Stimulated activated CD8-positive, alpha-beta memory T cell treated with anti-CD3 and anti-CD28 coated beads, Interleukin-4, amount 100 ng/mL, for 48 hours (primary cell): ENCODE measurements around the gene PHF2.

Experiments used
- DNase-seq: peaks from one replicate; pipeline ENCODE4 v3.0.0-alpha.2; 2020

PHF2 gene

DNA sequence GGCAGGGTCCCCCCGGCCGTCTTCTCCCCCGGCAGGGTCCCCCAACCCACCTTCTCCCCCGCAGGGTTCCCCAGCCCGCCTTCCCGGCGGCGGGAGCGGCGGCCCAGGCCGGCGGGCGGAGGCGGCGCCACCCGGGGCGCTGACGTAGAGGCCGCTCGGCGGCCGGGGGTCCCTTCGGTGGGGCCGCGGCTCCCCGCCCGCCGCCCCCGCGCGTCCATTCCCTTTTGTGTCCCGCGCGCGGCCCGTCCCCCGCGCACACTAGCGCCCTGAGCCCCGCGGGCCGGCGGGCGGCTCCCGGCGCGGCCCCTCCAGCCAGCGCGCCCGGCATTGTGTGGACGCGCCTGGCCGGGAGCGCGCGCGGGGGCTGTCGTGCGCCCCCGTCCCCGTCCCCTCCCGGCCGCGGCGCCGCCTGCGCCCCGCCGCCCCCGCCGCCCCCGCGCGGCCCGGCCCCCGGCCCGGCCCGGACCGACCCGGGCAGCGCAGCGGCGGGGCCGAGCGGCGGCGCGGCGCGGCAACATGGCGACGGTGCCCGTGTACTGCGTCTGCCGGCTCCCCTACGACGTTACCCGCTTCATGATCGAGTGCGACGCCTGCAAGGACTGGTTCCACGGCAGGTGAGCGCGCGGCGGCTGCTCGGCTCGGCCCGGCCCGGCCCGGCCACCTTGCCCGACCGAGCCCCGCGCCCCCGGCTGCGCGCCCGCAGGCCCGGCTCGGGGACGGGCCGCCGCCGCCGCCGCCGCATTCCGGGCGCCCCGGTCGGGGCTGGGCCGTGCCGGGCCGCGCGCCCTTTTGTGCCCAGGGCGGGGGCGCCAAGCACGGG, at the start of gene PHF2:
Gene PHF2, plus strand, starts transcription at position 327 of the 820 bp plus-strand sequence. Its CDS starts 190 bp downstream, at position 517.
- peak; percentile 37 for DNase-seq

GRCh38 chr9:93531374-93531773, 45.0 kb upstream of the PHF2 start:
- DNase-seq: no peak

GRCh38 chr9:93532141-93532540, 44.2 kb upstream of the PHF2 start:
- no peak for DNase-seq

DNA sequence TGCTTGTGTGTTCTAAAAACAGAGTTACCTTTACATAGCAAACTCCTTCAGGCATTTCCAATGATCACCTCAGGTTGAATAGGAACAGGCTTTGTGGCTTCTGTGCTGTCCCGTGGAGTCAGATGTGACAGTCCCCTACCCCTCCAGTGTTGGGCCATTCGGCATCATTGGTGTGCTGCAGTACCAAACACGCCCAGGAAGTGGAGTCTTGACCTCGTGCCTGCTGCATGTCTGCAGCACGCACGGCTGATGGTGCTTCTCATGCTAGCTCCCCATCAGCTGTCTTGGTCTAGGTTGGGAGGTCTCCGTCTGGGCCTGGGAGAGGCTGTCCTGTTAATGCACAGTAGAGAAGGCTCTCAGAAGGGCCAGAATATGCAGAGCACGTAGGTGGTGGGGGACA, 42.5 kb upstream of the PHF2 start:
- DNase-seq: no peak

GRCh38 chr9:93536167-93536566, 40.2 kb upstream of the PHF2 start:
- DNase-seq: no peak

GRCh38 chr9:93536874-93537273, 39.5 kb upstream of the PHF2 start:
- no peak for DNase-seq

- no peak for DNase-seq
Observed at GRCh38 chr9:93540305-93540704, 36.1 kb upstream of the PHF2 start.

DNA sequence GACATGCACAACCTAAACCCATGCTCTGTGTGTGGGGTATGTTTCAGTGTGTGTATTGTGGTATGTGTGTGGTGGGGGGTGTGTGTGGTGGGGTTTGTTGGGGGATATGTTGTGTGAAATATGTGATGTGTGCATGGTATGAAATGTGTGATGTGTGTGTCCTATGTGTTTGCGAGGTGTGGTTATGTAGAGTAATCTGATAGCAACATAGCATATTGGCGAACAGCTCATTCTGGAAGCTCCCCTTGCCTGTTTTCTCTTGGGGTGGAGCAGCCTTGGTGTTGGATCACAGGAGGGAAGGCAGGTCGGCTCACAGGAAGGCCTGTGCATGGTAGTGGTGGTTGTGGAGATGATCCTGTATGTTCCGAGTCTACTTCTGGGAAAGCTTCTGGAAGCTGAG, 35.4 kb upstream of the PHF2 start:
- no peak for DNase-seq

DNA sequence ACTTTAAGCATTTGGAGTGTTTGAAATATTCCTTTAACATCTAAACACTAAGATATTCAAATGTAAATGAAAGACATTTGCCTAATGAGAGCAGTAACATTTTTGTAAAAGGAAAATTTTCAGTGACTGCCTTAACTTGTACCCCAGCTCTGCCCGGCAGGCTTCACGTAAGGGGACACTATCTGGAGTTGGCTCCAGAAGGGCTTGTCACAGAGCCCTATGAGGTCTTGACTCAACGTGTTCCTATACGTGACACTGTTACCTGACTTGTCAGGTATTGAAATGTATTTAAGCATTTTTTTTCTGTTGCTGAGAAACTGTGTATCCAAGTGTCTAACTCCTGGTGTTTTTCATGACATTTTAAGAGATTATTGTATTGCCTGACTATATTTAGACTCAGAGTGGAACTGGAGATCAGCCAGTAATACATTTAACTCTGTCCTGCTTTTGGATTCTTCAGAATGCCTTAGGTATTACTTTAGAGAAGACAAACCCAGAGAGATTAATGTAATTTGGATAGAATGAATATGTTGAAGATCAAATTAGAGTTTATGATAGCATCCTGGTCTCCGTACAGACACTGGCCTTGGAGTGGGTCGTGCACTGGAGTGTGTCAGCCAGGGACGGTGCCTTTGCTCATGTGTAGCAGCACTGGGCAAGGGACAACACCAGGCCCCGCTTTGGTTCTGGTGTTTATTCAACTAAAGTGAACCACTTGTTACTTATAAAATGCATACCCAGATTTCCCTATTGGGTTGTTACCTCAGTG, 34.6 kb upstream of the PHF2 start:
- no peak for DNase-seq

DNA sequence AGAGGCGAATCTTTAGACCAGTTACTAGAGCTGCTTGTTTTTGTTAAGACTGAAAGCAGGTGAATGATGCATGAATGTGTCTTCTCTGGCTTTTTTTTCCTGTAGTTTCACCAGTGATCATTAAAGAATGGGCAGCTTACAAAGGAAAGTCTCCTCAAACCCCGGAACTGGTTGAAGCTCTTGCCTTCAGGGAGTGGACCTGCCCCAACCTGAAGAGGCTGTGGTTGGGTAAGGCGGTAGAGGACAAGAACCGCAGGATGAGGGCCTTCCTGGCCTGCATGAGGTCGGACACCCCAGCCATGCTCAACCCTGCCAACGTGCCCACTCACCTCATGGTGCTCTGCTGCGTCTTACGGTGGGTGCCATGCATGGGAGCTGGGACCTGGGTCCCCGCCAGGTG, 33.3 kb upstream of the PHF2 start:
- no peak for DNase-seq

DNA sequence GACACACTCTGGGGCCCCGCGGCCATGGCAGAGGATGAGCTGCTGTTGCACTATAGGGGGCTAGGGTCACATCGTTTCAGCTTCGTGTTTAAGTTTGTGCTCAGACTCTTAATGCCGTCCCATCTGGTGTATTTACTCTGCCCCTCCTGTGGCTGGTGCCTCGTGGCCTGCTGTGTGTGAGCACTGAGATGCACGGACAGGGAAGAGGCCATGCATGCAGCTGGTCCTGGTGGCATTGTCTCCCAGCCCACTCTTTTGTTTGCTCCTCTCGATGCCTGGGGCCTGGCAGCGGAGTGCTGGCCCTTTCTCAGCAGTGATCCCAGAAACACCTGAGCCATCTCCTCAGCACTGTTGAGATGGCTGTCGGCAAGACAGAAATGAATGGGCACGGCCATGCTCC, 30.0 kb upstream of the PHF2 start:
- no peak for DNase-seq

DNA sequence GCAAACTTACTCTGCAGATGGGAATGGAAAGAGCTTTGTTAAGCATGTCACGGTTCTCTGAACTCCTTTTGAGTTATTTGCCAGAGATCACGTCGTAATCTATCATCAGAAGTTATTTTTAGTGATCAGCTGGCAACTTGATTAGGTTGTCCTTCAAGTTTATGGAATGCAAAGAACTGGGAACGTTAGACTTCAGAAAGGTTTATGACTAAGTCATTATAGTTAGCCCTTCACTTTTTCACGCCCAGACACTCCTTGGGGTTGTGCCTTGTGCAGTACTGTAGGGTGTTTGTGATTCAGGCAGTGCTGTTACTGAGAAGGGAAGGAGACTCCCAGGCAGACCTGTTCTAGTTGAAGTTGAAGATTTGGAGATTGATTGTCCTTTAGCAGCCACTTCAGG, 26.8 kb upstream of the PHF2 start:
- no peak for DNase-seq

DNA sequence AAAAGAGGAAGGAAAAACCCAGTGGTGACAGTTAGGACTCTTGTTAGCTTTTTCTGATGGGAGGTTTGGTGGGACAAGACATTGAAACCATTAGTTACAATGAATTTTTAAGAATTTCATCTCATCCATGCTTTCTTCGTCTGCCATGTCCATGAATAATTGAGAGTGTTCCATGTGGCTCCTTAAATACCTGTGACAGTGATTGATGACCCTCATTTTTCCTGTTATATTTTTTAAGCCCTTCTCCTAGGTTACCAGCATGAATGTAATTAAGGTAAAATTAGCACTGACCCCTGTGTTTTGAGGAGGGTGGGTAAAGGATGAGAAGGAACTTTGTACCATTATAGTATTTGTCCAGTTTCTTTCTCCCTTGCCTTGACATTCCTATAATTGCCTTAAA, 23.5 kb upstream of the PHF2 start:
- no peak for DNase-seq

DNA sequence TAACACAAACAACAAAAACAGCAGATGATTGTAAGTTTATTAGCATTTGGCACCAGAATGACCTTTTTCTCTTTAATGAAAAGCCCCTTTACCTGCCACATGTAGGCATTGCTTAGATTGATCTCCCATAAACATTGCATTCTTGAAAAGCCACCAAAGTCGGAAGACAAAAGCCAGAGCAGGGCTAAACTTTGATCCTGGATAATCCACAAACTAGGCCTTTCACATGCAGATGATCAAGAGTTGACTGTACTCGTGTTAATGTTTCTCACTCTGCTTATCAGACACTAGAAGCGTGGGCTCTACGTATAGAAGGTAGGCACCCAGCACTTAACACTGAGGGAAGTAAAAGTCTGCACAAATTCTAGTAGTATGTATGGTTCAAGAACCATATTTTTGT, 21.0 kb upstream of the PHF2 start:
- DNase-seq: no peak

- no peak for DNase-seq
Observed at GRCh38 chr9:93557366-93558137, 18.8 kb upstream of the PHF2 start.

DNA sequence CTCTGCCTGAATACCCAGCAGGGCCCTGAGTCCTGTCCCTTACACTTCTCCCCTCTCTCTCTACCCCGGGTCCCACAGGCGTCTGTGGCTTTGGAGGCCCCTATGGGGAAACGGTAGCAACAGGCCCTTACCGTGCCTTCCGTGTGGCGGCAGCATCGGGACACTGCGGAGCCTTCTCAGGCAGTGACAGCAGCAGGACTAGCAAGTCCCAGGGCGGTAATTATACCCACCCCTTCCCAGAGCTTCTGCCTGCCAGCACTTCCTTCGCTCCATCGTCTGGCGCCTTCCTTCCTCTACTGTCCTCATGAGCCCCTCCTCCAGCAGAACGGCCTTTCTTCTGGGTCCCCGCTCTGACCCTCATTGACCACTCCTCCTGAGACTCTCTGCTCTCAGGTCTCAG, 17.9 kb upstream of the PHF2 start:
- DNase-seq: no peak

DNA sequence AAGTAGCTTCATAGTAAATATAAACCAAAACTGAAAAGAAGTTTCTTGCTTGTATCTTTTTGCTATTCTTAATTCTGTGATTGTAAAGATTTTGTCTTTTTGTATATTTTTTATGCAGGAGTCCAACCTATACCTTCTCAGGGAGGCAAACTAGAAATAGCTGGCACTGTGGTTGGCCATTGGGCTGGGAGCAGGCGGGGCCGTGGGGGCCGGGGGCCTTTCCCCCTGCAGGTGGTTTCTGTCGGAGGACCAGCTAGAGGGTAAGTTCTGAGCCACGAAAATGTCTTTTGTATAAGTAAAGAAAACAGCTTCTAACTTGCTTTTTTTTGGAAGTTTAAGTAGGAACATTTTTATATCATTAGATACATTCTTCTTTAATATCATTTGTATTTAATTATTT, 15.4 kb upstream of the PHF2 start:
- no peak for DNase-seq

GRCh38 chr9:93562157-93562556, 14.2 kb upstream of the PHF2 start:
- no peak for DNase-seq

DNA sequence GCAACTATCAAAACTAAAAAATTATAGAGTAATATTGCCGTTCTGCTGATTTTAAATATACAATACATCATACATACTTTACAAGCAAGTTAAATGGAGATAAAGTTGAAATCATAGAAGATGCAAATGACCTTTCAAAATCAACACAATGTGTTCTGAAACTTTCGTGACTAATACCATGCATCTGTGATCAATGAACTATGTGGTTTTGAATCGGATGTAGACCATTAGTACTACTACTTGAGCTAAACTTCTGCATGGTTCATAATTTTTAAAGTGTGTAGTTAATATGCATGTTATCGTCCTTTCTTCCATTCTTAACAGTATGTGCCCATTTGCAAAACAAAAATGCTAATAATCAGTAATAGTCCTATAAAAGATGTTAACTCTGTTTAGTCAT, 11.3 kb upstream of the PHF2 start:
- DNase-seq: no peak

DNA sequence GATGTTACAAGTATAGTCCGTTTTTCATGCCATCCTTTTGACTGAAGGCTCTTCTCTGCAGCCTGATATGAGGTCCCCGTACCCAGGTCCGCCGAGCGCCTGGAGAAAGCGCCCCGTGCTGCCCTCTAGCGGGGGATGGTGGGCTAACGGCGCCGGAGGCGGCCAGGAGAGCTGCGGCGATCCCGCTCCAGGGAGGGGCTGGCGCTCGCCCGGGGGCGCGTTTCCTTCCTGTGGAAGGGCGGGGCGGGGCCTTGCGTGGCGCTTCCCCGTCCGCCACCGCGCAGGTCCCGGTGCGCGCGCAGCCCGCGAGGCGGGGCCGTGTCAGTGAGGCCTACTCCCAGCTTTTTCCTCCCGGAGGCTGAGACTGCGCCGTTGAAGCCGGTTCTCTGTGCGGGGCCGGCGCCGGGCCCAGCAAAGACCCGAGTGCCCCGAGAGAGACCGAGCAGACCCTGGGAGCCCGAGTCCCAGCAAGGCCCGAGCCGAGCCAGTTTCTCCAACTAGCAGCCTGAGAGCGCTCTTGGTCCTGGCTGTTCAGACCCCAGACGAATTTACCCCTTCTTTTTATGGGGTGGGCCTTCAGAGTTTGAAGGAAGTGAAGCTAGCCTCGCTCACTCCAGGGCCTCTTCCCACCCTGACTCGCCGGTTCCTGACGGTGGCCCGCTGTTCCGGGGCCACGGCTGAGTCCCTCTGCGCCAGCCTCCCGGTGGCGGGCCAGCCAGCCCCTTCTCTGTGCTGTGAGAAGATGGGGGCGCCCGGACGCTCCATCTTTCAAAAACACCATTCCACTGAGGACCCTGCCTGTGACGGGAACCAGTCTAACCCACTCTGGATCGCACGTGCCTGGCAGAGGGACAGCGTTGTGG, 9.7 kb upstream of the PHF2 start:
- peak; percentile 100 for DNase-seq

DNA sequence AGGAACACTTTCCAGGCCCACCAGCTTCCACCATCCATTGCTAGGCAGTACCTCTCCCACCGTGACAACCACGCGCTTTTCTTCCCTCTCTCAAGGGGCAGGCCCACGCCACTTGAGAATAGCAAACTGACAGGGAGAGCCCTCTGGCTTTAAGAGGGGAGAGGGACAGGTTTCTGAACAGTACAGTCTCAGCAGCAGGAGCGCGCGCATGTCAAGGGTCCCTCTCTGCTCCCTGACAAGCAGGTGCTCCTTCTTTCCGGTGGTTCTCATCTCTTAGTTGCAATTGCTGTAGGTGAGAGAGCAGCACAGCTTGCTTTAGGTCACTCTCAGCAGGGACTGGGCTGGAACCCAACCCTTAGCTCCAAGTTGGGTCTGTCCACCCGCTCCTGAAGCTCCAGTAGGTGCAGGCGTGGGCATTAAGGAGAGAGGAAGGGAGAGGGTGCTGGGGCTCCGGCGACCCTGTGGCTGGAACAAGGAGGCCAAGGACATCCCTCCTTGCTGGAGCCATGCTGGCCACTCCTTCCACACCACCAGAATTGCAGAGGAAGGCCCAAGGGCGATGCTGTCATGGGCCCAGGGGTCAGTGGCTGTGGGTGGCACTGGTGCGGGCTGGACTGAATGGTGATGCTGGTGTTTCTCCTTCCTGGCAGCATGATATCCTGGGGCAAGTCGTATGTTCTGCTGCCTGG, 9.0 kb upstream of the PHF2 start:
- DNase-seq: peak; percentile 35

- no peak for DNase-seq
Observed at GRCh38 chr9:93568169-93568568, 8.2 kb upstream of the PHF2 start.
